HepG2 (cell line): ENCODE results near the gene RNF10. TPM values are rescaled to one million over a fixed set of nuclear protein-coding genes. Genes with fewer than 3 reads are reported as not detected.
A peak's percentile ranks its signal among the peaks of the same experiment; 100 is the strongest.

Experiments used
- AKAP8 ChIP-seq: sonication (generic); formaldehyde crosslinking; IDR thresholded peaks from 2 replicates; pipeline ENCODE4 v1.5.1; 2020; ENCODE audit warnings: mild to moderate bottlenecking, missing genetic modification reagents
- ERF ChIP-seq: IDR thresholded peaks from 2 replicates; pipeline ENCODE4 v1.6.1; 2018; ENCODE audit warnings: missing biosample characterization, missing genetic modification reagents
- FOXK2 ChIP-seq: fragments of 450-650 bp; IDR thresholded peaks from 2 replicates; pipeline ENCODE4 v1.6.1; 2016
- HNF4G ChIP-seq, 2 experiments: sonication (generic) in 1 of 2; formaldehyde crosslinking in 1 of 2; IDR thresholded peaks; 2 replicates each; pipeline versions ENCODE4 v1.4.0 to v1.6.1; 2011 to 2020; ENCODE audit warnings: borderline replicate concordance in 2 of 2, low read depth in 2 of 2, mild to moderate bottlenecking in 2 of 2, low read length in 1 of 2, missing genetic modification reagents in 1 of 2, moderate library complexity in 1 of 2
- POGZ ChIP-seq: sonication (generic); formaldehyde crosslinking; IDR thresholded peaks from 2 replicates; pipeline ENCODE4 v1.4.0; 2020; ENCODE audit warnings: mild to moderate bottlenecking, missing genetic modification reagents
- PRPF4 ChIP-seq: fragments of 200-400 bp; formaldehyde crosslinking; IDR thresholded peaks from 2 replicates; pipeline ENCODE4 v1.6.1; 2016; ENCODE audit warnings: low read length, low read depth; ENCODE audit not compliant: poor library complexity, severe bottlenecking
- SNRNP70 ChIP-seq: fragments of 200-400 bp; formaldehyde crosslinking; IDR thresholded peaks from 2 replicates; pipeline ENCODE4 v1.6.1; 2017; ENCODE audit warnings: mild to moderate bottlenecking, low read depth, low read length, moderate library complexity
- ZNF335 ChIP-seq: sonication (generic); formaldehyde crosslinking; IDR thresholded peaks from 2 replicates; pipeline ENCODE4 v1.4.0; 2020; ENCODE audit warnings: missing genetic modification reagents
- ZNF570 ChIP-seq: sonication (generic); formaldehyde crosslinking; IDR thresholded peaks from 2 replicates; pipeline ENCODE4 v1.4.0; 2020; ENCODE audit warnings: mild to moderate bottlenecking, missing genetic modification reagents, borderline replicate concordance
- ZNF577 ChIP-seq: sonication (generic); formaldehyde crosslinking; IDR thresholded peaks from 2 replicates; pipeline ENCODE4 v1.4.0; 2020; ENCODE audit warnings: mild to moderate bottlenecking, low read depth, missing genetic modification reagents, borderline replicate concordance
- ZNF781 ChIP-seq: sonication (generic); formaldehyde crosslinking; IDR thresholded peaks from 2 replicates; pipeline ENCODE4 v1.5.1; 2020; ENCODE audit warnings: borderline replicate concordance, mild to moderate bottlenecking, missing genetic modification reagents; ENCODE audit errors: not compliant biosample characterization
- ZNF879 ChIP-seq: sonication (generic); formaldehyde crosslinking; IDR thresholded peaks from 2 replicates; pipeline ENCODE4 v1.8.1; 2023; ENCODE audit warnings: missing genetic modification reagents
- ZNF891 ChIP-seq: sonication (generic); formaldehyde crosslinking; IDR thresholded peaks from 2 replicates; pipeline ENCODE4 v1.5.0; 2020; ENCODE audit warnings: mild to moderate bottlenecking, missing genetic modification reagents
- polyA plus RNA-seq, 8 experiments: library from polyadenylated mRNA; depleted of rRNA in 3 of 8; stranded (reverse) in 7 of 8; unstranded in 1 of 8; fragments of >200 nt; fragmentation: Illumina TruSeq in 4 of 8; extraction: Trizol in 4 of 8; gene quantifications; 2 replicates each; pipeline versions ENCODE4 v1.2.1 to v1.2.3, GENCODE V29; 2011 to 2016; ENCODE audit warnings: low read depth in 4 of 8, missing spikeins in 1 of 8, mixed read lengths in 1 of 8; ENCODE audit not compliant: insufficient read depth in 1 of 8
- total RNA-seq, 5 experiments: library from RNA; depleted of rRNA; stranded (reverse); fragments of >200 nt; fragmentation: Illumina TruSeq; extraction: Trizol; gene quantifications; 2 replicates each; pipeline ENCODE4 v1.2.3, GENCODE V29; 2016; ENCODE audit warnings: low read depth in 1 of 5
- TF ChIP-seq, protein P1 (sequence below): sonication (generic); formaldehyde crosslinking; IDR thresholded peaks from 2 replicates; pipeline ENCODE4 v1.8.1; 2022; ENCODE audit warnings: low read depth, mild to moderate bottlenecking, missing genetic modification reagents
- TF ChIP-seq, protein P2 (sequence below): sonication (generic); formaldehyde crosslinking; IDR thresholded peaks from 2 replicates; pipeline ENCODE4 v1.4.0; 2020; ENCODE audit warnings: low read depth, mild to moderate bottlenecking, missing genetic modification reagents
- TF ChIP-seq, protein P3 (sequence below): fragments of 450-650 bp; IDR thresholded peaks from 2 replicates; pipeline ENCODE4 v1.6.1; 2016
- TF ChIP-seq, protein P4 (sequence below): IDR thresholded peaks from 2 replicates; pipeline ENCODE4 v1.6.1; 2016; ENCODE audit warnings: mild to moderate bottlenecking
- TF ChIP-seq, protein P5 (sequence below): sonication (generic); formaldehyde crosslinking; IDR thresholded peaks from 2 replicates; pipeline ENCODE4 v1.4.0; 2020; ENCODE audit warnings: missing genetic modification reagents; ENCODE audit errors: not compliant biosample characterization
- TF ChIP-seq, protein P6 (sequence below): sonication (generic); formaldehyde crosslinking; IDR thresholded peaks from 2 replicates; pipeline ENCODE4 v1.5.1; 2020; ENCODE audit warnings: missing genetic modification reagents, mild to moderate bottlenecking, borderline replicate concordance

RNF10 gene
- total and polyA plus RNA-seq, 2 of the 13 experiments (the other 11 are each of a cell fraction or from before 2014, with no cell fraction given): 62.5 to 88.0 TPM

DNA sequence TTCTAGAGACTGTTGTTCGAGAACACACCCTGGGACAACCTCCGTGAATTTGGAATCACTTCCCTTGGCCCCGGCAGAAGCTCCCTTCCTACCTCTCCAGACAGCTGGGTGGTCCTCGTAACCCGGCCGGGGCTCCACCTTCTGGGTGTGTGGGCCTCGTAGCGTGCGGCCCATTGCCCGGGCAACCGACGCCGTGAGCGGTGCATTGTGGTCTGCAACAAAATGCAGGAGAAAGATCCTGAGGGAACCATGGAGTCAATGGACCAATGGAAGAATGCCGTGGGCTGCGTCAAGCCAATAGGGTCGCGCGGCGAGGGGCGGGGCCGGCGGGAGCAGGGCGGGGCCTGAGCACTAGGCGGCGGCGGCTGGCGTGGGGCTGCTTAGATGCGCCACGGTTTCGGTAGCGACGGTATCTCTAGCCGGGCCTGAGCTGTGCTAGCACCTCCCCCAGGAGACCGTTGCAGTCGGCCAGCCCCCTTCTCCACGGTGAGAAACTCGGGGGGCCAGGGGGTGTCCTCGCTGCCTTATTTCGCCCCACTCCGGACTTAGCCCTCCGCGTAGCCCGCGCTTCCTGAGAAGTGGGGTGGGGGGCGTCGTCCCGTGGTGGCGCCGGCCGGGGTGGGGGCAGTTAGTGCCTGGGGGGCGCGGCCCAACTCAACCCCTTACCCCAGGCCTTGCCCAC, 38.3 kb upstream of the RNF10 start, which contains the start of gene DYNLL1 (continued):
- TF ChIP-seq, protein P1, sequence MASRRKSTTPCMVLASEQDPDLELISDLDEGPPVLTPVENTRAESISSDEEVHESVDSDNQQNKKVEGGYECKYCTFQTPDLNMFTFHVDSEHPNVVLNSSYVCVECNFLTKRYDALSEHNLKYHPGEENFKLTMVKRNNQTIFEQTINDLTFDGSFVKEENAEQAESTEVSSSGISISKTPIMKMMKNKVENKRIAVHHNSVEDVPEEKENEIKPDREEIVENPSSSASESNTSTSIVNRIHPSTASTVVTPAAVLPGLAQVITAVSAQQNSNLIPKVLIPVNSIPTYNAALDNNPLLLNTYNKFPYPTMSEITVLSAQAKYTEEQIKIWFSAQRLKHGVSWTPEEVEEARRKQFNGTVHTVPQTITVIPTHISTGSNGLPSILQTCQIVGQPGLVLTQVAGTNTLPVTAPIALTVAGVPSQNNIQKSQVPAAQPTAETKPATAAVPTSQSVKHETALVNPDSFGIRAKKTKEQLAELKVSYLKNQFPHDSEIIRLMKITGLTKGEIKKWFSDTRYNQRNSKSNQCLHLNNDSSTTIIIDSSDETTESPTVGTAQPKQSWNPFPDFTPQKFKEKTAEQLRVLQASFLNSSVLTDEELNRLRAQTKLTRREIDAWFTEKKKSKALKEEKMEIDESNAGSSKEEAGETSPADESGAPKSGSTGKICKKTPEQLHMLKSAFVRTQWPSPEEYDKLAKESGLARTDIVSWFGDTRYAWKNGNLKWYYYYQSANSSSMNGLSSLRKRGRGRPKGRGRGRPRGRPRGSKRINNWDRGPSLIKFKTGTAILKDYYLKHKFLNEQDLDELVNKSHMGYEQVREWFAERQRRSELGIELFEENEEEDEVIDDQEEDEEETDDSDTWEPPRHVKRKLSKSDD (CRISPR knock-in tag): 0 out of 2 replicates have a peak, but pooled peaks have one; percentile 46
- TF ChIP-seq ZNF577 (CRISPR knock-in tag): no peak
- TF ChIP-seq ZNF891 (CRISPR knock-in tag): peak; percentile 61; the same call in 1 of the 2 replicates
- TF ChIP-seq, protein P2, sequence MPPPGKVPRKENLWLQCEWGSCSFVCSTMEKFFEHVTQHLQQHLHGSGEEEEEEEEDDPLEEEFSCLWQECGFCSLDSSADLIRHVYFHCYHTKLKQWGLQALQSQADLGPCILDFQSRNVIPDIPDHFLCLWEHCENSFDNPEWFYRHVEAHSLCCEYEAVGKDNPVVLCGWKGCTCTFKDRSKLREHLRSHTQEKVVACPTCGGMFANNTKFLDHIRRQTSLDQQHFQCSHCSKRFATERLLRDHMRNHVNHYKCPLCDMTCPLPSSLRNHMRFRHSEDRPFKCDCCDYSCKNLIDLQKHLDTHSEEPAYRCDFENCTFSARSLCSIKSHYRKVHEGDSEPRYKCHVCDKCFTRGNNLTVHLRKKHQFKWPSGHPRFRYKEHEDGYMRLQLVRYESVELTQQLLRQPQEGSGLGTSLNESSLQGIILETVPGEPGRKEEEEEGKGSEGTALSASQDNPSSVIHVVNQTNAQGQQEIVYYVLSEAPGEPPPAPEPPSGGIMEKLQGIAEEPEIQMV: no peak
- TF ChIP-seq, protein P3, sequence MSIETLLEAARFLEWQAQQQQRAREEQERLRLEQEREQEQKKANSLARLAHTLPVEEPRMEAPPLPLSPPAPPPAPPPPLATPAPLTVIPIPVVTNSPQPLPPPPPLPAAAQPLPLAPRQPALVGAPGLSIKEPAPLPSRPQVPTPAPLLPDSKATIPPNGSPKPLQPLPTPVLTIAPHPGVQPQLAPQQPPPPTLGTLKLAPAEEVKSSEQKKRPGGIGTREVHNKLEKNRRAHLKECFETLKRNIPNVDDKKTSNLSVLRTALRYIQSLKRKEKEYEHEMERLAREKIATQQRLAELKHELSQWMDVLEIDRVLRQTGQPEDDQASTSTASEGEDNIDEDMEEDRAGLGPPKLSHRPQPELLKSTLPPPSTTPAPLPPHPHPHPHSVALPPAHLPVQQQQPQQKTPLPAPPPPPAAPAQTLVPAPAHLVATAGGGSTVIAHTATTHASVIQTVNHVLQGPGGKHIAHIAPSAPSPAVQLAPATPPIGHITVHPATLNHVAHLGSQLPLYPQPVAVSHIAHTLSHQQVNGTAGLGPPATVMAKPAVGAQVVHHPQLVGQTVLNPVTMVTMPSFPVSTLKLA: peak; percentile 79
- no peak; the same call in 1 of the 2 replicates for TF ChIP-seq POGZ (CRISPR knock-in tag)
- TF ChIP-seq, protein P4, sequence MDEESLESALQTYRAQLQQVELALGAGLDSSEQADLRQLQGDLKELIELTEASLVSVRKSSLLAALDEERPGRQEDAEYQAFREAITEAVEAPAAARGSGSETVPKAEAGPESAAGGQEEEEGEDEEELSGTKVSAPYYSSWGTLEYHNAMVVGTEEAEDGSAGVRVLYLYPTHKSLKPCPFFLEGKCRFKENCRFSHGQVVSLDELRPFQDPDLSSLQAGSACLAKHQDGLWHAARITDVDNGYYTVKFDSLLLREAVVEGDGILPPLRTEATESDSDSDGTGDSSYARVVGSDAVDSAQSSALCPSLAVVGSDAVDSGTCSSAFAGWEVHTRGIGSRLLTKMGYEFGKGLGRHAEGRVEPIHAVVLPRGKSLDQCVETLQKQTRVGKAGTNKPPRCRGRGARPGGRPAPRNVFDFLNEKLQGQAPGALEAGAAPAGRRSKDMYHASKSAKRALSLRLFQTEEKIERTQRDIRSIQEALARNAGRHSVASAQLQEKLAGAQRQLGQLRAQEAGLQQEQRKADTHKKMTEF: peak; percentile 50; the same call in 1 of the 2 replicates
- TF ChIP-seq, protein P5, sequence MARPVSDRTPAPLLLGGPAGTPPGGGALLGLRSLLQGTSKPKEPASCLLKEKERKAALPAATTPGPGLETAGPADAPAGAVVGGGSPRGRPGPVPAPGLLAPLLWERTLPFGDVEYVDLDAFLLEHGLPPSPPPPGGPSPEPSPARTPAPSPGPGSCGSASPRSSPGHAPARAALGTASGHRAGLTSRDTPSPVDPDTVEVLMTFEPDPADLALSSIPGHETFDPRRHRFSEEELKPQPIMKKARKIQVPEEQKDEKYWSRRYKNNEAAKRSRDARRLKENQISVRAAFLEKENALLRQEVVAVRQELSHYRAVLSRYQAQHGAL (CRISPR knock-in tag): no peak
- TF ChIP-seq ZNF879 (CRISPR knock-in tag): no peak
- TF ChIP-seq PRPF4: no peak
- TF ChIP-seq HNF4G (IDR thresholded peaks at IDR 0.05; ENCODE audit: borderline replicate concordance, low read depth, low read length): 0 out of 2 replicates have a peak, but pooled peaks have one; percentile 9
- no peak for TF ChIP-seq HNF4G (CRISPR knock-in tag; IDR thresholded peaks at IDR 0.05; ENCODE audit: borderline replicate concordance, low read depth)
- no peak; the same call in 1 of the 2 replicates for TF ChIP-seq AKAP8
- TF ChIP-seq, protein P6, sequence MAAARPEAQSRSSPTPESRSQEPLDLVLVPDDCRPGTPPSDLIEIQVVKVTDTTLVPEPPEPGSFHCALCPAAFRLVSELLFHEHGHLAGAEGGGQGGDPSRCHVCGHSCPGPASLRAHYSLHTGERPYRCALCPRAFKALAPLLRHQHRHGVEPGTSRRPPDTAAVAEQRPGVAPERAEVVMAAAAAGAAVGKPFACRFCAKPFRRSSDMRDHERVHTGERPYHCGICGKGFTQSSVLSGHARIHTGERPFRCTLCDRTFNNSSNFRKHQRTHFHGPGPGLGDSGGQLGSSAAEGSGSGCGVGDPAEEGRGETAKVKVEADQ (CRISPR knock-in tag): no peak
- no peak for TF ChIP-seq SNRNP70
- 0 out of 2 replicates have a peak, but pooled peaks have one; percentile 59 for TF ChIP-seq ZNF335 (CRISPR knock-in tag)
- TF ChIP-seq ZNF570: no peak
- TF ChIP-seq ZNF781: no peak
- TF ChIP-seq FOXK2: no peak
- TF ChIP-seq ERF (CRISPR knock-in tag): peak; percentile 61; the same call in 1 of the 2 replicates
